CD1c-positive myeloid dendritic cell (primary cell): ENCODE measurements around the gene DCC.
"Not testable (repeated sequence)": the region's sequence is repeated elsewhere in the genome, so short reads cannot be mapped to it uniquely, and the experiment has no call there.

Experiments
- DNase-seq: peaks from one replicate; pipeline ENCODE4 v3.0.0-alpha.2; 2016; ENCODE audit errors: extremely low spot score

The DCC gene

GRCh38 chr18:53508529-53508928 lies 1168.5 kb downstream of the DCC start:
- DNase-seq: no peak

GRCh38 chr18:53509886-53510285 lies 1169.9 kb downstream of the DCC start:
- no peak for DNase-seq

- not testable (repeated sequence) for DNase-seq
Observed at GRCh38 chr18:53511725-53512124, 1171.7 kb downstream of the DCC start.

GRCh38 chr18:53521068-53521467 lies 1181.1 kb downstream of the DCC start:
- DNase-seq: no peak

- no peak for DNase-seq
Observed at GRCh38 chr18:53526101-53526870, 1186.3 kb downstream of the DCC start.

- DNase-seq: no peak
Observed at GRCh38 chr18:53527365-53527764, 1187.4 kb downstream of the DCC start.

- no peak for DNase-seq
Observed at GRCh38 chr18:53531187-53531586, 1191.2 kb downstream of the DCC start.

- no peak for DNase-seq
Observed at GRCh38 chr18:53531896-53532295, 1191.9 kb downstream of the DCC start.

GRCh38 chr18:53534203-53534602 lies 1194.2 kb downstream of the DCC start:
- DNase-seq: no peak

- DNase-seq: no peak
Observed at GRCh38 chr18:53534695-53535094, 1194.7 kb downstream of the DCC start.

- no peak for DNase-seq
Observed at GRCh38 chr18:53536908-53537307, 1196.9 kb downstream of the DCC start.

- no peak for DNase-seq
Observed at GRCh38 chr18:53541924-53542323, 1201.9 kb downstream of the DCC start.

GRCh38 chr18:53543711-53544110 lies 1203.7 kb downstream of the DCC start:
- DNase-seq: no peak

- DNase-seq: no peak
Observed at GRCh38 chr18:53544917-53545316, 1204.9 kb downstream of the DCC start.

GRCh38 chr18:53551868-53552426 lies 1212.0 kb downstream of the DCC start:
- DNase-seq: no peak

GRCh38 chr18:53553030-53553429 lies 1213.0 kb downstream of the DCC start:
- no peak for DNase-seq

- DNase-seq: no peak
Observed at GRCh38 chr18:53556450-53556849, 1216.5 kb downstream of the DCC start.

GRCh38 chr18:53560546-53560945 lies 1220.5 kb downstream of the DCC start:
- DNase-seq: no peak

- no peak for DNase-seq
Observed at GRCh38 chr18:53566626-53567025, 1226.6 kb downstream of the DCC start.

- DNase-seq: peak; percentile 21
Observed at GRCh38 chr18:53567929-53568574, 1228.1 kb downstream of the DCC start.
